Stimulated activated CD4-positive, alpha-beta T cell treated with anti-CD3 and anti-CD28 coated beads, Interleukin-15, amount 100 ng/mL, for 48 hours (primary cell): ENCODE results near the gene DHDDS.
"Not testable (repeated sequence)": the region's sequence is repeated elsewhere in the genome, so short reads cannot be mapped to it uniquely, and the experiment has no call there.

Source experiments
- DNase-seq, 2 donors: peaks; one replicate each; pipeline ENCODE4 v3.0.0-alpha.2; 2020; ENCODE audit warnings: low read depth in 2 of 2

Gene DHDDS

DNA sequence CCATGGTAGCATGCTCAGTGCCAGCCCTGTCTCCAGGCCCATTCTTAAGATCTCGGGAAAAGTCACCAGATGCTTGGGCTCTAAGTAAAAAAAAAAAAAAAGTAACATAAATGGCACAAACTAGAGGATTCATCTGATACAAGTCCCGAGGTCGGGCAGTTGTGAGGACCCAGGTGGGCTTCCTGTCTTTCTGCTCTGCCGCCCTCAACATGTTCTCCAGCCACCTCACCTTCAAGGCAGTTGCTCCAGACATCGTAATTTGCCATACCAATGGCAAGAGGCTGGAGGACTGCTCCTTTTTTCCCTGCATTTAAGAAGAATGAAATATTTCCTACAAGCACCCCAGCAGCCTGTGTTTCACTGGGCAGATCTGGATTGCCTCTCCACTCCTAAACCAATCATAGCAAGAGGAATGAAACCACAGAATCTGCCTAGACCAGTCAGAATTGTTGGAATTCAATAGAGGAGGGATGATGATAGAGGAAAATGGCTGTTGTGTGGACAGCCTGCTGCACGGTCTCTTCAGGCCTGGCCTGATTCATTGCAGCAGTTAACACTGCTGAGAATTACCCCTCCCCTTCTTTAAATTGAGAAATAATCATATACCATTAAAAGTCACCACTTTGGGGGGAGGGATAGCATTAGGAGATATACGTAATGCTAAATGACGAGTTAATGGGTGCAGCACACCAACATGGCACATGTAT lies 45.5 kb downstream of the DHDDS start:
- DNase-seq, result no peak

DNA sequence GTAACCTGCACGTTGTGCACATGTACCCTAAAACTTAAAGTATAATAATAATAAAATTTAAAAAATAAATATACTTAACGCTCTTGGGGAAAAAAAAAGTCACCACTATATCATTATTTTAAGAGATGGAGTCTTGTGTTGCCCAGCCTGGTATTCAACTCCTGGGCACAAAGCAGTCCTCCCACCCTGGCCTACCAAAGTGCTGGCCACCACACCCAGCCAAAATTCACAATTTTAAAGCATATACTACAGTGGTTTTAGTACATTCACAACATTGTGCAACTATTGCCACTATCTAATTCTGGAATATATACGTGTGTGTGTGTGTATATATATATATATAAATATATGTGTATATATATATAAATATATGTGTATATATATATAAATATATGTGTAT lies 46.0 kb downstream of the DHDDS start:
- no peak for DNase-seq

DNA sequence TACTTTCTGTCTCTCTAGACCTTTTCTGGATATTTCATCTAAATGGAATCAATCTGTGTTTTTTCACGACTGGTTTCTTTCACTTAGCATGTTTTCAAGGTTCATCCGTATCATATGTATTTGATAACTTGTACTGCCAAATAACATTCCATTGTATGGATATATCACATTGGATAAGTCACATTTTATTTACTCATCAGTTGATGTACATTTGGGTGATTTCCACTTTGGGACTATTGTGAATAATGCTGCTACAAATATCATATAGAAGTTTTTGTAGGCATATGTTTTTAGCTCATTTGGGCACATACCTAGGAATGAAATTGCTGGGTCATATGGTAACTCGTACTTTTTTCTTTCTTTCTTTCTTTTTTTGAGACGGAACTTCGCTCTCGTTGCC lies 46.9 kb downstream of the DHDDS start:
- no peak for DNase-seq

DNA sequence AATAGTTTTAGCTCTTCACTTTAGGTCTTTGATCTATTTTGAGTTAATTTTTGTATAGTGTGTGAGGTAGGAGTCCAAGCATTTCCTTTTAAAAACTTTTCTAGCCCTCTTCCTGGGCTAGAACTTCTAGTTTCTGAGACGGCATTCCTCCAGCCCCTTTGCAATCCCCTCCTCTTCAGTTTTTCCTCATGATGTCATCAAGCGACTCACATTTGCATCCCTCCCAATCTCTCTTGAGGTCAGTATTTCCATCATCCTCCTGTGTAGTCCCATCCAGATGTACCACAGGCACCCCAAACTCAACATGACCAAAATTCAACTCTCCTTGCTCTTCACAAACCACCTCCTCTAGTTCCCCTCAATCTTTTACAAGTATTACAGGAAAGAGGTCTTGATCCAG lies 50.8 kb downstream of the DHDDS start:
- no peak for DNase-seq

DNA sequence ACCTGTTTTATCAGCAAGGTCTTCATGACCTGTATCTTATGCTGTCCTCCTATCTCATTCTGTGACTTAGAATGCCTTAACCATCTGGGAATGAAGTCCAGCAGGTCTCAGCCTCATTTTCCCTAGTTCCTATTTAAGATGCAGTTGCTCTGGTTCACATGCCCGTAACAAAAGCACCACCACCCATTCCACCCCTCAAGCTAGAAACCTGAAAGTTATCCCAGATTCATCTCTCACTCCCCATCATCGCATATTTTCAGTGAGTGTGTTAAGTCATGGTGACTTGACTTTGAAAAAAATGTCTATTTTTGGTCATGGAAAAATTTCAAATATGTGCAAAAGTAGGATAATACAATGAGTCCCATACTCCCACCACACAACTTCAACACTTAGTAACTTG lies 51.9 kb downstream of the DHDDS start:
- DNase-seq, result no peak

DNA sequence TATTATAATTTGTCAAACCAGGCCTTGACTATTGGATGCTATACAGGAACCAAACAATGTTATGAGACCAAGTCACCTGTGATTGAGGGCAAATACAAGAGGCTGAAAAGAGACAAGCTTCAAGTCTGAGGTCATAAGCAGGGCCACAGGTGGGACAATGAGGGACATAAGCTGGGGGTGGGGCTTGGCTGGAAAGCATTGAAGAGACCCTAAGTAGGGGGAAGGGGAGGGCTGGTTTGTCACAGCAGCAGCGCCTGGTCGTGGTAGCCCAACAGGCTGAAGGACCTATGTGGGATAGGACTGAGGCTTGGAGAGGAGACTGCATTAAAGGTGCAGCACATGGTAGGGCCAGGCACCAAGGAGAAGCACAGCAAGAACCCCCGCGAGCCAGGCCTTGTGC lies 58.0 kb downstream of the DHDDS start:
- DNase-seq, result no peak

DNA sequence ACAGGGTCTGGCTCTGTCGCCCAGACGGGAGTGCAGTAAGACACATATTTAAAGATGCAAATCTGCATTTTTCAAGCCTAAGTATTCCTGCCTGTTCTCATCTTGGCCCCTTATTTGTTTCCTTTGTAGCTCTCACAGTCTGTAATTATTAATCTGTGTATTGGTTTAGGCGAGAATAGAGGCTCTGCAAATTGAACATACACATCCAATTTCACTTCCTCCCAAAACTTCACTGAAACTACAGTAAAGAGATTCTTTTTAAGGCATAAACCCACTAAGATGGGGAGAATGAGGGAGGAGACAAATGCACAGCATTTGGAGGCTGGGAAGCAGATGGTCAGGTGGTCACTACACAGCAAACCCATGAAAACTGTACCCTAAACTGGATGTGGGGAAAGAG lies 61.1 kb downstream of the DHDDS start:
- no peak for DNase-seq

DNA sequence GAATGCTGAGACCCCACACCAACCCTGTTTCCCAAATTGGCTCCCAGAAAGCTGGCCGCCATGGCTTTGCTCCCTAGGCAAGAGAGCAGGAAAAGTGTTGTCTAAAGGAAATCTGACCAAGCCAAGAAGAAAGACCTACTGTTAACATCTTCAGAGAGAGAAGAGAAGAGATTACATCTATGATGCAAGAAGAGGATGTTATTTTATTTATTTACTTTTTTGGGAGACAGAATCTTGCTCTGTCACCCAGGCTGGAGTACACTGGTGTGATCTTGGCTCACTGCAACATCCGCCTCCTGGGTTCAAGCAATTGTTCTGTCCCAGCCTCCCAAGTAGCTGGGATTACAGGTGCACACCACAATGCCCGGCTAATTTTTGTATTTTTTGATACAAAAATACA lies 61.8 kb downstream of the DHDDS start:
- no peak for DNase-seq

DNA sequence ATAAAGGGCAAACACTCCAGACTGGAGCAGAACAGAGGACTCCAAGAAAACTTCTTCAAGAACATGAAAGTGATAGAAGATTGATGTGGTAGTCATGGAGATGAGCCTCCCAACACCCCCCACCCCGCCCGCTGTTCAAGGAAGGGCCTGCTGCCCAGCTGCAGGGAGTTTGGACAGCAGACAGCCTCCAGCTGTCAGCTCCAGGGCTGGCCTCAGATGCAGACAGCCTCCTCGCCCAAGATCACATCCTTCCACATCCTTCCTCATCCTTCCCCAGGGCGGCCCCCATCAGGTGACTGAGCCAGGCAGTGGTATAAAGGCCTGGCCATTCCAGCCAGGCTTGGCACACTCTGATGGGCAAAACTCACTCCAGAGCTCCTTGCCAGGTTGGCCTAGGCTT lies 64.7 kb downstream of the DHDDS start:
- no peak for DNase-seq

DNA sequence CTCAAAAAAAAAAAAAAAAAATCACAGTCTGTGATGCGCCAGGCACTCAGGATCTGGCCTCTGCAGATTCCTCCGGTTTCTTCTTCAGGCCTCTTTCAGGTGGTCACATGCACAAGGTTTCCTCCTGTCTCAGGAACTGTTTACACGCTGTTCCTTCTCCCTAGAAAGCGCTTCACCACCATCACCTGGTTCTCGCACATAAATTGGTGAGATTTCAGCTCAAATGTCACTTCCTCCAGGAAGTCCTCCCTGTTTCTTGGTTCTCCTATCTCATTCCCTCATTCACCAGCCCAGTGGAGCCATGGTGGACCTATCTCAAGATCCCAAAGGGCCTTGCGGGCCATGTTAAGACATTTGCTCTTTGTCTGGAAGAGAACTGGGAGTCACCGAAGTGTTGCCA lies 66.8 kb downstream of the DHDDS start:
- no peak for DNase-seq

DNA sequence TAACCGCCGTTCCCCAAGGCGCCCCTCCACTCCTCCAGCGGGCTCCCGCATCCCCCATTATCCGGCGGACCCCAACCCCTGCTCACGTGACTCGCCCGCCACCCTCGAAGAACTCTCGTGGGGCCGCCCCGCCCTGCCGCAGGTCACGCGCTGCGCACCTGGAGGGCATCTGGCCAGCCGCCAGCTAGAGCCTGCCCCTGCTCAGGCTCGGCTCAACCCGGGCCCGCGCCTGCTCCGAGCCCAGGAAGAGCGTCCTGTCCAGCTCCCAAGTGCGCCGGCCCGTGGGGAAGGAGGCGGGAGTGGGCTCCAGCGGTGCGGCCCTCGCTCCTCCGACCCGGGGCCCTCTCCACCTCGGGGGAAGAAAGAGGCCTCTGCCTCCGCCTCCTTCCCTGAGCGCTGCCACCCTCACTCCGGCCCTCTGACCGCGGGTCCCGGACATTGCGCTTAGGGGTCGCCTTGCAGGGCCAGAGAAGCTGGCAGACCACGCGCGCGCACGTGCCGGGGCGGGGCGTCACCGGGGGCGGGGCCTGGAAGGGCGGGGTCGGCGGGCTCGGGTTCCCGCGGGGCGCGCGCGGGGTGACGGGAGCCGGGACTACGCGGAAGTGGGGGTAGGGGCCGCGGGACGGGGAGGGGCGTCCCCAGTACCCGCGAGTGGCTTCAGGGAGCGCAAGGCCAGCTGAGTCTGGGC lies 68.5 kb downstream of the DHDDS start:
- DNase-seq, result peak; percentile 83 to 90

DNA sequence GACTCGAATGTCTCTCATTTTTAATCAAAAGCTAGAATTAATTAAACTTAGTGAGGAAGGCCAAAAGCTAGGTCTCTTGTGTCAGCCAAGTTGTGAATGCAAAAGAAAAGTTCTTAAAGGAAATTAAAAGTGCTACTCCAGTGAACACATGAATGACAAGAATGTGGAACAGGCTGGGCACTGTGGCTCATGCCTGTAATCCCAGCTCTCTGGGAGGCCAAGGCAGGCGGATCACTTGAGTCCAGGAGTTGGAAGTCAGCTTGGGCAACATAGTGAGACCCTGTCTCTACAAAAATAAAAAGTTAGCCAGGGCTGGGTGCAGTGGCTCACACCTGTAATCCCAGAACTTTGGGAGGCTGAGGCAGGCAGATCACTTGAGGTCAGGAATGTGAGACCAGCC lies 78.6 kb downstream of the DHDDS start:
- not testable (repeated sequence) for DNase-seq

DNA sequence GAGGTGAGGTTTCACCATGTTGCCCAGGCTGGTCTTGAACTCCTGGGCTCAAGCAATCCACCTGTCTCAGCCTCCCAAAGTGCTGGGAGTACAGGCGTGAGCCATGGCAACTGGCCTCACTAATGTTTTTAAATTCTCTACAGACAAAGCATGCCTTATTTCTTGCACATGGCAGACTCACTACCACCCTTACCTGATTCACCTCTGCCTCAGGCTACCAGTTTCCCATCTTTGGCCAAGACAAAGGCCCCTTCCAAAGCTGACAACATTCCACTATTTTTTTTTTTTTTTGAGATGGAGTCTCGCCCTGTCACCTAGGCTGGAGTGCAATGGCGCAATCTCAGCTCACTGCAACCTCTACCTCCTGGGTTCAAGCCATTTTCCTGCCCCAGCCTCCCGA lies 83.7 kb downstream of the DHDDS start:
- DNase-seq, result not testable (repeated sequence)

DNA sequence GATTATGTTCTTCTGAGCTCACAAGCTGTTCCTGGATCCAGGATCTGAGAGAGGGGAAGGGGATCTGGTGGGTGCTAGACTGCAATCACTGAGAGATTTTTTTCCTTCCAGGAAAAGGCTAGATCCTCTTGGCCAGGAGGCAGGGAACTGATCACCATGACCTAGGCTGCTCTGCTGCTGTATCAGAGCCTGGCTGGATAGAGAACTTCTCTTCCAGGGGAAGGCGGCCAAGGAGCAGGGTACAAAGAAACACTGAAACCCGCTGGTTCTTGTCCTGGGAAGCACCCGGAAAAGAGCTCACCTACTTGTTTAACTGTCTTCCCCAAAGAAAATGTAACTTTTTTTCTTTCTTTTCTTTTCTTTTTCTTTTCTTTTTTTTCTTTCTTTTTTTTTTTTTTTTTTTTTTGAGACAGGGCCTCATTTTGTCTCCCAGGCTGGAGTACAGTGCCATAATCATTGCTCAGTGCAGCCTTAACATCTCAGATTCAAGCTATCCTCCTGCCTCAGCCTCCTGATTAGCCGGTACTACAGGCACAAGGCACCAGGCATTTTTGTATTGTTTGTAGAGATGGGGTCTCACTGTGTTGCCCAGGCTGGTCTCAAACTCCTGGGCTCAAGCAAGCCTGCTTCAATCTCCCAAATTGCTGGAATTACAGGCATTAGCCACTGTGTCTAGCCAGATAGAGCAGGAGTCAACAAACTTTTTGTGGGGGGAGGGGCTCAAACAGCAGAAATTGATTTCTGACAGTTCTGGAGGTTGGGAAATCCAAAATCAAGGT lies 85.1 kb downstream of the DHDDS start:
- no peak for DNase-seq

DNA sequence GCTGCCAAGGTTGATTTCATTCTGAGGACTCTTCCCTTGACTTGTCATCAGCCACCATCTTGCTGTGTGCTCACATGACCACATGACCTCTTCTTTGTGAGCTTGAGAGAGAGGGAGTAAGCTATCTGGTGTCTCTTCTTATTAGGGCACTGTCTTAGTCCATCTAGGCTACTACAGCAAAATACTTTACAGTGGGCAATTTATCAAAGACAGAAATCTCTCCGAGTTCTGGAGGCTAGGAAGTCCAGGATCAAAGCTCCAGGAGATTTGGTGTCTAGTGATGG lies 85.6 kb downstream of the DHDDS start:
- no peak for DNase-seq

DNA sequence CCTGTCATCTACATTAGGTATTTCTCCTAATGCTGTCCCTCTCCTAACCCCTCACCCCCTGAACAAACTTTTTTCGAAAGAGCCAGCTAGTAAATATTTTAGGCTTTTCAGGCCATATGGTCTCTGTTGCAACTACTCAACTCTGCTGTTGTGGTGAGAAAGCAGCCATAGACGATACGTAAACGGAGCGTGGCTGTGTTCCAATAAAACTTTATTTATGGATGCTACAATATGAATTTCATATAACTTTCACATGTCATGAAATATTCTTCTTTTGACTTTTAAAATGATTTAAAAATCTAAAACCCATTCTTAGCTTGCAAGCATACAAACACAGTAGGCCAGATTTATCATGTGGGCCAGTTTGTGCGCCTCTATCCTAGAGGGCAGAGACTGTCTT lies 86.2 kb downstream of the DHDDS start:
- DNase-seq, result no peak

DNA sequence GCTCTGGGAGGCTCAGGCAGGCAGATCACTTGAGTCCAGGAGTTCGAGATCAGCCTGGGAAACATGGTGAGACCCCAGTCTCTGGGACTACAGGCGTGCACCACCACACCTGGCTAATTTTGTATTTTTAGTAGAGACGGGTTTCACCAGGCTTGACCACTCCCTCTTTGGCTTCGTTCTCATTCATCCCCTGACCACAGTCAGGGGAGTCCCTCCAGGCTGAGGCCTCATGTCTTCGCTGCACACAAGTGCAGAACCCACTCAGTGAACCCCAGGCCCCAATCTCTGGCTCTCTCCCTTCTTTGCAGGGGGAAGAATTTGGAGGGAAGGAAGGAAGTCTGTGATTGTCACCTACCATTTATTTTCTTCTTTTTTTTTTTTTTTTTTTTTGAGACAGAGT lies 88.2 kb downstream of the DHDDS start:
- DNase-seq, result no peak
